HG03439 (cell line): ENCODE measurements around the gene RAET1L.
"Not testable (repeated sequence)": the region's sequence is repeated elsewhere in the genome, so short reads cannot be mapped to it uniquely, and the experiment has no call there.

Source experiments
- ATAC-seq: cut with Tn5 transposase; IDR thresholded peaks from one replicate; pipeline ENCODE4 v1.9.1; 2021; ENCODE audit warnings: mild to moderate bottlenecking, moderate library complexity; ENCODE audit not compliant: unreplicated experiment

RAET1L gene

GRCh38 chr6:149991838-149992237 is 33.5 kb downstream of the RAET1L start:
- no peak for ATAC-seq

DNA sequence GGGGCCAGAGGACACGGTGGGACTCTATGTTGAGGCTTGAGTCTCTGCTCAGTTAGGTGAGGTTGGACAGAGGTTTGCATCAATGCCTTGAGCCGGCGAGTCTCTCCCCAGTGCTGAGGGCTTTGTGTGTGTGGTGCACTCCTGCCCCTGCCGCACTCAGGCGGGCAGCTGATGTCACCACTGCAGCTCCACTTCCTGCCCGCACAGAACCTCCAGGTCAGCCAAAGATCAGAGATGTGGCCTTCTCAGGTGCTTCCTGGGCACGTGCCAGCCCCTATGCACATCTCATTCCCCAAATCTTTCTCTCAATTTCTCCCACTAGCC is 33.9 kb downstream of the RAET1L start:
- not testable (repeated sequence) for ATAC-seq

DNA sequence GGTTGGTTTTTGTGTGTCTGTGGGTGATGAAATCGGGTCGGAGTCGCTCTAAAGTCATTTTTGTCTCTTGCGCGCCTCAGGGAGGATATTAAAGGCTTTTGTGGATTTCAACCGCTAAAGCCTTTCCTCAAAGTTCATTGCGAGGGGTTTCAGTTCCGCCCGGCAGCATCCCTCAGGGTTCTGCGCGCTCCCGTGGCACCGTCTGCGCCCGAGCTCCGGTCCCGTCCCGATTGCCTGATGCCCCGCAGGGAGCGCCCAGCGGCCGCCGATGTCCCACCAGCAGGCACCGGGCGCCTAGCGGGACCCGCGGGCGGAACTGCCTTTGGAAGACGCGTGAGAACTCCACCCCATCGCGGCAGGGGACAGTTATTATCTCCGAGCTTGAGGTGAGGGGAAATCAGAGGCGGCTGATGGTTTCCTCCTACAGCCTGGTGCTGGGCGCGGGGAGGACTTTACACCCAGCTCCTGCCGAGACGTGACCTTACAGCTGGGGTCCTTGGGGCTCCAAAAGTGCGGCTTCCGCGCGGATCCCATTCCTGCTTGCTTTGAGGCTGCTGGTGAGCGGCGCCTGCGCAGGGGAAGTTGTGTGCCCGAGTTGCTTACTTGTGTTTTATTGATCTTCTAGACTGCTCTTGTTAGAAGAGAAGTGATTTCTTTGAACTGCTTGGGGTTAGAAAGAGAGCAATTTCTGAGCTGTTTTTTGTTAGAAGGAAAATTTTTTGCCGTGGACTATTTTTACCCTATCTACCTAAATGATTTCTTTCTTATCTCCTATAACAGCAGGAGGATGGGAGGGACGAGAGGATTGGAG is 34.5 kb downstream of the RAET1L start:
- no peak for ATAC-seq

GRCh38 chr6:149990212-149990660 is 35.1 kb downstream of the RAET1L start:
- no peak for ATAC-seq

- ATAC-seq, result no peak
Observed at GRCh38 chr6:149988550-149989346, 36.6 kb downstream of the RAET1L start.

- ATAC-seq, result no peak
Observed at GRCh38 chr6:149987602-149988107, 37.7 kb downstream of the RAET1L start.

GRCh38 chr6:149985481-149985937 is 39.8 kb downstream of the RAET1L start:
- ATAC-seq, result no peak

- no peak for ATAC-seq
Observed at GRCh38 chr6:149984773-149985172, 40.6 kb downstream of the RAET1L start.

GRCh38 chr6:149983145-149983544 is 42.2 kb downstream of the RAET1L start:
- ATAC-seq, result no peak

- ATAC-seq, result no peak
Observed at GRCh38 chr6:149979293-149979692, 46.0 kb downstream of the RAET1L start.

- no peak for ATAC-seq
Observed at GRCh38 chr6:149978610-149979009, 46.7 kb downstream of the RAET1L start.

GRCh38 chr6:149977221-149977620 is 48.1 kb downstream of the RAET1L start:
- no peak for ATAC-seq

DNA sequence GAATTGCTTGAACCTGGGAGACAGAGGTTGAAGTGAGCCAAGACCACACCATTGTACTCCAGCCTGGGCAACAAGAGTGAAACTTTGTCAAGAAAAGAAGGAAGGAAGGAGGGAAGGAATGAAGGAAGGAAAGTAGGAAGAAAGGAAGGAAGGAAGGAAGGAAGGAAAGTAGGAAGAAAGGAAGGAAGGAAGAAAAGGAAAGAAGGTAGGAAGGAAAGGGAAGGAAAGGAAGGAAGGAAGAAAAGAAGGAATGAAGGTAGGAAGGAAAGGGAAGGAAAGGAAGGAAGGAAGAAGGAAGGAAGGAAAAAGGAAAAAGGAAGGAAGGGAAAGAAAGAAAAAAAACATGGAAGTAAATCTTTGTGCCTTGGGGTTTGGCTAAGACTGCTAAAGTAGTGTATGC is 49.9 kb downstream of the RAET1L start:
- ATAC-seq, result no peak

GRCh38 chr6:149974825-149975224 is 50.5 kb downstream of the RAET1L start:
- no peak for ATAC-seq

GRCh38 chr6:149974394-149974793 is 50.9 kb downstream of the RAET1L start:
- not testable (repeated sequence) for ATAC-seq

DNA sequence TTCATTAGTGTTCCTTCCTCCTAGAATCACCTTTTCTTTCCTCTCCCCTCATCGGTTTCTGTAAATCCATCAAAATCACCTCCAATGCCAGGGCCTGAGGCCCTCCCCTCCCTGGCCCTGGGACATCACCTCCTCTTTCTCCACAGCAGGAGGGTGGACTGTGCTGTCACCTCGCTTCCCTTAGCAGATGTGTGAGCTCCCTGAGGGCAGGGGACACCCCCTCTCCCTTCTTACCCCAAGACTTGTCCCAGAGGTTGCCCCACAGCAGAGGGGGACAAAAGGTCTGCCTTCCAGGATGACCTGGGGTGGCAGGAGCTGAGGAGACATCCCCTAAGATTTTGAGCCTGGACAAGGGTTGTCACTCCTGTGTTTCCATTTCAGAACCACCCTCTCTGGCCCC is 55.7 kb downstream of the RAET1L start:
- no peak for ATAC-seq

GRCh38 chr6:149968909-149969308 is 56.4 kb downstream of the RAET1L start:
- ATAC-seq, result not testable (repeated sequence)
